GM23248 (cell line): Measurements from ENCODE around the gene RNF144B. TPM values are rescaled to one million over a fixed set of nuclear protein-coding genes. Genes with fewer than 3 reads are reported as not detected.

Experiments used
- DNase-seq: peaks from one replicate; pipeline ENCODE4 v3.0.0-alpha.2; 2015
- H2AFZ ChIP-seq: fragments of 200-600 bp; sonication (generic); 2 replicates; pipeline ENCODE4 v1.6.1; 2016; ENCODE audit warnings: antibody characterized with exemption
- H3F3A ChIP-seq: fragments of 200-600 bp; sonication (generic); 2 replicates; pipeline ENCODE4 v1.6.1; 2016; ENCODE audit warnings: mild to moderate bottlenecking, antibody characterized with exemption, mixed run types; ENCODE audit not compliant: insufficient read depth
- H3K27ac ChIP-seq: fragments of 200-600 bp; sonication (generic); 2 replicates; pipeline ENCODE4 v1.5.1; 2016; ENCODE audit warnings: mild to moderate bottlenecking
- H3K27me3 ChIP-seq: fragments of 200-600 bp; sonication (generic); replicated peaks from 2 replicates; pipeline ENCODE4 v1.6.1; 2016; ENCODE audit warnings: mild to moderate bottlenecking; ENCODE audit not compliant: insufficient read depth
- H3K36me3 ChIP-seq: fragments of 200-600 bp; sonication (generic); 2 replicates; pipeline ENCODE4 v1.6.1; 2016; ENCODE audit warnings: low read depth, mild to moderate bottlenecking
- H3K4me1 ChIP-seq: fragments of 200-600 bp; sonication (generic); 2 replicates; pipeline ENCODE4 v1.6.1; 2016; ENCODE audit warnings: mild to moderate bottlenecking; ENCODE audit not compliant: insufficient read depth
- H3K4me2 ChIP-seq: fragments of 200-600 bp; sonication (generic); one replicate; pipeline ENCODE4 v1.6.1; 2016; ENCODE audit warnings: mild to moderate bottlenecking; ENCODE audit not compliant: unreplicated experiment
- H3K4me3 ChIP-seq: fragments of 200-600 bp; sonication (generic); 2 replicates; pipeline ENCODE4 v1.5.1; 2016; ENCODE audit warnings: mild to moderate bottlenecking
- H3K79me2 ChIP-seq: fragments of 200-600 bp; sonication (generic); 2 replicates; pipeline ENCODE4 v1.6.1; 2016; ENCODE audit warnings: mild to moderate bottlenecking; ENCODE audit not compliant: insufficient read depth
- H3K9ac ChIP-seq: fragments of 200-600 bp; sonication (generic); 2 replicates; pipeline ENCODE4 v1.6.1; 2016; ENCODE audit warnings: mild to moderate bottlenecking
- H3K9me2 ChIP-seq: fragments of 200-600 bp; sonication (generic); 2 replicates; pipeline ENCODE4 v1.6.1; 2016; ENCODE audit warnings: mixed run types, mild to moderate bottlenecking, moderate library complexity; ENCODE audit not compliant: insufficient read depth
- H3K9me3 ChIP-seq: fragments of 200-600 bp; sonication (generic); one replicate; pipeline ENCODE4 v1.6.1; 2017; ENCODE audit warnings: low read depth
- H4K20me1 ChIP-seq: fragments of 200-600 bp; sonication (generic); 2 replicates; pipeline ENCODE4 v1.6.0; 2016; ENCODE audit not compliant: insufficient read depth
- EZH2 ChIP-seq: fragments of 200-600 bp; sonication (generic); IDR thresholded peaks from 2 replicates; pipeline ENCODE4 v1.6.1; 2018; ENCODE audit warnings: antibody characterized with exemption, mild to moderate bottlenecking; ENCODE audit not compliant: insufficient read depth, poor library complexity, severe bottlenecking
- EZH2phosphoT487 ChIP-seq: fragments of 200-600 bp; sonication (generic); IDR thresholded peaks from 2 replicates; pipeline ENCODE4 v1.6.1; 2018; ENCODE audit warnings: antibody characterized with exemption, moderate library complexity, mild to moderate bottlenecking, low read depth; ENCODE audit not compliant: insufficient read depth
- WGBS, 2 experiments: methylation state at CpG; one replicate each; pipeline ENCODE4 v1.1.6; 2015 to 2017; ENCODE audit warnings: low lambda C conversion rate in 2 of 2, low coverage in 1 of 2; ENCODE audit errors: missing lambda C conversion rate in 2 of 2; 5-methylcytosine and 5-hydroxymethylcytosine counted together
- in situ Hi-C: fragments of 300-500 bp; cut with MboI; formaldehyde crosslinking; loops from 2 replicates; pipeline ENCODE4 v1.15.0; 2020
- polyA plus RNA-seq: library from polyadenylated mRNA; unstranded; fragments of >200 nt; fragmentation: Nextera tagmentation; extraction: Ambion mirVana; gene quantifications from 2 replicates; pipeline ENCODE4 v1.2.1, GENCODE V29; 2016
- total RNA-seq: library from RNA; depleted of rRNA; stranded (reverse); fragments of >200 nt; shearing (Covaris generic); gene quantifications from 2 replicates; pipeline ENCODE4 v1.2.3, GENCODE V29; 2014

Gene RNF144B
- total and polyA plus RNA-seq, 2 experiments from 2014 or later = 2.6 to 3.5 TPM

- Histone ChIP-seq H3K9me3 (no peaks in the 10 kb centered on the region), H3K36me3 (no peaks in the 10 kb centered on the region; the same call in 1 of the 2 replicates), H4K20me1 (no peaks in the 10 kb centered on the region), H3K9ac (no peak overlapping the region), H3K27ac (no peak overlapping the region), H3K27me3 (no peaks in the 10 kb centered on the region), H3K4me2 (no peak overlapping the region), H3K4me3 (no peak overlapping the region), H3K4me1 (no peaks in the 10 kb centered on the region), H3K79me2 (no peaks in the 10 kb centered on the region), H2AFZ (no peak overlapping the region), H3K9me2 (no peaks in the 10 kb centered on the region), H3F3A (no peaks in the 10 kb centered on the region)
- no peak for DNase-seq
- in situ Hi-C loops = no loop called here
- TF ChIP-seq EZH2phosphoT487 (no peak), EZH2 (no peak)
- 75 to 91% methylated on average over 5 of the region's 5 CpGs for WGBS, 2 experiments
Observed at GRCh38 chr6:18465410-18466154, 78.4 kb downstream of the RNF144B start.

GRCh38 chr6:18467741-18468502, 80.8 kb downstream of the RNF144B start:
- no peaks in the 10 kb centered on the region for H3K9me3 ChIP-seq
- no peaks in the 10 kb centered on the region for H3K4me1 ChIP-seq
- TF ChIP-seq EZH2phosphoT487 (no peak), EZH2 (no peak)
- 76 to 78% methylated on average over 5 of the region's 5 CpGs for WGBS, 2 experiments
- no peaks in the 10 kb centered on the region for H3K27me3 ChIP-seq
- H3K9ac ChIP-seq = no peak overlapping the region
- H3K4me3 ChIP-seq = no peak overlapping the region
- no peak for DNase-seq
- H3K36me3 ChIP-seq = no peaks in the 10 kb centered on the region; the same call in 1 of the 2 replicates
- H2AFZ ChIP-seq = no peak overlapping the region
- no peaks in the 10 kb centered on the region for H3K9me2 ChIP-seq
- no peaks in the 10 kb centered on the region for H4K20me1 ChIP-seq
- H3F3A ChIP-seq = no peaks in the 10 kb centered on the region
- in situ Hi-C loops = no loop called here
- no peak overlapping the region for H3K4me2 ChIP-seq
- no peak overlapping the region for H3K27ac ChIP-seq
- H3K79me2 ChIP-seq = no peaks in the 10 kb centered on the region

GRCh38 chr6:18468503-18468843, 81.3 kb downstream of the RNF144B start:
- H2AFZ ChIP-seq = no peak overlapping the region

GRCh38 chr6:18469536-18469935, 82.4 kb downstream of the RNF144B start:
- WGBS, 2 experiments = 60 to 63% methylated on average over 3 of the region's 3 CpGs
- no peaks in the 10 kb centered on the region for H4K20me1 ChIP-seq
- H3K4me1 ChIP-seq = no peaks in the 10 kb centered on the region
- no peak overlapping the region for H3K4me3 ChIP-seq
- no peak overlapping the region for H2AFZ ChIP-seq
- TF ChIP-seq EZH2 = no peak
- TF ChIP-seq EZH2phosphoT487 = no peak
- no peaks in the 10 kb centered on the region; the same call in 1 of the 2 replicates for H3K36me3 ChIP-seq
- H3K9me2 ChIP-seq = no peaks in the 10 kb centered on the region
- in situ Hi-C loops = no loop called here
- no peaks in the 10 kb centered on the region for H3K27me3 ChIP-seq
- H3K9me3 ChIP-seq = no peaks in the 10 kb centered on the region
- no peak overlapping the region for H3K4me2 ChIP-seq
- no peaks in the 10 kb centered on the region for H3F3A ChIP-seq
- no peaks in the 10 kb centered on the region for H3K79me2 ChIP-seq
- no peak overlapping the region for H3K27ac ChIP-seq
- no peak for DNase-seq
- H3K9ac ChIP-seq = no peak overlapping the region

More at GRCh38 chr6:18468503-18468843, 81.3 kb downstream of the RNF144B start:
- Histone ChIP-seq H4K20me1 (no peaks in the 10 kb centered on the region), H3K27ac (no peak overlapping the region), H3K79me2 (no peaks in the 10 kb centered on the region), H3K27me3 (no peaks in the 10 kb centered on the region), H3K9ac (no peak overlapping the region), H3K9me2 (no peaks in the 10 kb centered on the region), H3K4me1 (no peaks in the 10 kb centered on the region), H3K36me3 (no peaks in the 10 kb centered on the region; the same call in 1 of the 2 replicates), H3K4me2 (no peak overlapping the region), H3K4me3 (no peak overlapping the region), H3F3A (no peaks in the 10 kb centered on the region), H3K9me3 (no peaks in the 10 kb centered on the region)
- in situ Hi-C loops = no loop called here
- no peak for DNase-seq
- 67 to 78% methylated on average over 3 of the region's 3 CpGs for WGBS, 2 experiments
- TF ChIP-seq EZH2phosphoT487 = no peak
